HUES48 (cell line): ENCODE results near the gene GABRD.
A peak's percentile ranks its signal among the peaks of the same experiment; 100 is the strongest.

Experiments
- H3K27ac ChIP-seq: one replicate; pipeline ENCODE4 v1.7.0; 2013; ENCODE audit warnings: low read depth, low read length, inconsistent platforms
- H3K27me3 ChIP-seq: 2 replicates; pipeline ENCODE4 v1.6.1; 2013; ENCODE audit warnings: mild to moderate bottlenecking, low read length; ENCODE audit not compliant: control insufficient read depth, insufficient read depth
- H3K36me3 ChIP-seq: 2 replicates; pipeline ENCODE4 v1.6.1; 2013; ENCODE audit warnings: low read length; ENCODE audit not compliant: control insufficient read depth, insufficient read depth
- H3K4me1 ChIP-seq: 2 replicates; pipeline ENCODE4 v1.6.1; 2013; ENCODE audit warnings: mild to moderate bottlenecking, low read length; ENCODE audit not compliant: control insufficient read depth, insufficient read depth
- H3K4me3 ChIP-seq: 2 replicates; pipeline ENCODE4 v1.5.1; 2013; ENCODE audit warnings: mild to moderate bottlenecking, low read depth, low read length
- H3K9ac ChIP-seq: 2 replicates; pipeline ENCODE4 v1.6.1; 2013; ENCODE audit warnings: mild to moderate bottlenecking, low read depth, low read length, moderate library complexity
- H3K9me3 ChIP-seq: 2 replicates; pipeline ENCODE4 v1.6.1; 2013; ENCODE audit warnings: low read length; ENCODE audit not compliant: control insufficient read depth, insufficient read depth

The GABRD gene

DNA sequence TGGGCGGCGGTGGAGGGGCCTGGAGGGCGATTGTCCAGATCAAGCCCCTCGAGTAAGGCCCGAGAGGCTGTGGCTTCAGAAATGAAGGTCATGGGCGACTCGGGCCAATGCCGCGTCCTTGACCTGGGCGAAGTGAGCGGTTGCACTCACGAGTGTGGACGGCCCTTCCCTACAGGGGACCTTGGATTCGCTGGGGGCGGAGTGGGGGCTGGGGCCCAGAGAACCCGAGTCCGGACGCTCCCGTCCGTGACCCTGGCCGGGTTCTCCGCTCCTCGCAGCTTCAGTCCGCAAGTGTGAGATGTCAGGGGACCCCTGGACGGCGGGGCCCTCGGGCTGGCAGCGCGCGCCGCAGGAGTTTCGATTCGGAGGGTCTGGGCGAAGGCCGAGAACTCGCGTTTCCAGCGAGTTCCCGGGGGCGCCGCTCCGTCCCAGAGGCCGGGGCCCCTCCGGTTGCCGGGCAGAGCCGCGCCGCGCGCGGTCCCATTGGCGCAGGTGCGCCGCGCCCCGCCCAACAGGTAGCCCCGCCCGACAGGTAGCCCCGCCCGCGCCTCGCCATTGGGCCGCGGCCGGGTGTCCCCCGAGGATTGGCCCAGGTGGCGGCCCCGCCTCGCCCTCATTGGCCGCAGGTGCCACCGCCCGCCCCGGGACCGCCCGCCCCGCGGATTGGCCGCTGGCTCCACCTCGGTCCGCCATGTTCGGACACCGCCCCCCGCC lies 30.7 kb downstream of the GABRD start, which contains the start of gene PRKCZ:
PRKCZ (plus strand) TSS at position 694 of the 714 bp plus-strand sequence. CDS start 220 bp downstream, outside the sequence.
- H3K9ac ChIP-seq: peak within 1 kb of the TSS; percentile 85

DNA sequence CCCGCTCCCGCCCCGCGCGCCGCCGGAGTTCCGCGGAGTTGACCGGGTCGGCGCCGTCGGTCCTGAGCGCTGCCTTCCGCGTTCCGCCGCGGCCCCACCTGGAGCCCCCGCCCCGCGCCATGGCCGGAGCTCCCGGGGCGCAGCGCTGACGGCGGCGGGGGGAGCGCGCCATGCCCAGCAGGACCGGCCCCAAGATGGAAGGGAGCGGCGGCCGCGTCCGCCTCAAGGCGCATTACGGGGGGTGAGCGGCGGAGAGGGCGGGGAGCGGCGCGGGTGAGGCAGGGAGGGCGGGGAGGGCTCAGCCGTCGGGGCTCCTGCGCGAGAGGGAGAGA lies 31.3 kb downstream of the GABRD start:
- no peaks in the 10 kb centered on the region; the same call in 1 of the 2 replicates for H3K27me3 ChIP-seq
- peak overlapping the region; percentile 83 for H3K4me3 ChIP-seq
- peaks cover 17% of the 10 kb centered on the region for H3K4me1 ChIP-seq

More for the DNA sequence above, 30.7 kb downstream of the GABRD start, which contains the start of gene PRKCZ:
- no peaks in the 10 kb centered on the region for H3K9me3 ChIP-seq
- no peaks in the 10 kb centered on the region for H3K36me3 ChIP-seq
- H3K4me1 ChIP-seq: peaks cover 17% of the 10 kb centered on the region
- H3K27ac ChIP-seq: peak within 1 kb of the TSS; percentile 88
- no peaks in the 10 kb centered on the region; the same call in none of the 2 replicates for H3K27me3 ChIP-seq
- H3K4me3 ChIP-seq: peak within 1 kb of the TSS; percentile 83

DNA sequence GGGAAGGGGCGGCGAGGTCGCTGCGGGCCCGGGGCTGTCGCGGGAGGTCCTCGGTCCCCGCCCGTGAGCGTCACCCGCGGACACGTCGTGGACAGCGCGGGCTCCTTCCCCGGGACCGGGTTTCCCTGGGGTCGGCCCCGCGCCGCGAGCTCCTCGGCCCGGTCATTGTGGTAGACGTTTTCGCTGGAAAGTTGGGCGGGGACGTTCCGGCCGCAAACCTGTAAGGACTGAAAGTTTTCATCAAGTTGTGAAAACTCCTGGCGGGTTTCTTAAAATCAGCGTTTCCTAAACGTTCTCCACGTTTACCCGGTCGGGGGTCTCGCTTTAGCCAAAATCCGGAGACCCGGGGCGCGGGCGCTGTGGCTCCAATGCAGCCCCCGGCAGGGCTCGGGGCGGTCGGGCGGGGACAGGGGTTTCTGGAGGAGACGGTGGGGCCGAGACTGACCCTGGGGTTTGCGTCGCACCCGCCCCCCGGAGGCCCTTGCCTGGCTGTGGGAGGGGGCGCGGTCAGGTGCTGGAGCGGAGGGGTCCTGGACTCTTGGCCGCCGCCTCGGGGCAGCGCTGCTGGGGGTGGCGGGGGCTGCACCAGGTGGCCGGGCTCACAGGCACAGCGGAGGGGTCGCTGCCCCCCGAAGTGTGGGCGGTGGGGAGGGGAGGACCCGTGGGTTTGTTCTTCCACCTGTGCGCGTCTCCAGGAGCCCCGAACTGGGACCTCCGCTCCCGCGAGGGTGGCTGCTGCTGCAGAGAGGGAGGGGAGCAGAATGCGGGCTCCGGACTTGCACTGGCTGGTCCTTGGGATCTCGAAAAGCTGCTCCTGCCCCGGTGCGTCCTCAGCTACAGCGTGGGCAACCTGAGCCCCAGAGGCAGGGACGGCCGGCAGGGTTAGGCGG lies 31.9 kb downstream of the GABRD start:
- H3K36me3 ChIP-seq: peaks cover 9% of the 10 kb centered on the region
- no peak overlapping the region; the same call in 1 of the 2 replicates for H3K9ac ChIP-seq
- no peaks in the 10 kb centered on the region for H3K27me3 ChIP-seq
- H3K4me1 ChIP-seq: peaks cover 17% of the 10 kb centered on the region
- H3K27ac ChIP-seq: no peak overlapping the region
- peak overlapping the region; percentile 83 for H3K4me3 ChIP-seq
- no peaks in the 10 kb centered on the region for H3K9me3 ChIP-seq

More for the DNA sequence above, 31.3 kb downstream of the GABRD start:
- Histone ChIP-seq H3K9ac (no peak overlapping the region; the same call in 1 of the 2 replicates), H3K36me3 (peaks cover 3% of the 10 kb centered on the region), H3K27ac (no peak overlapping the region), H3K9me3 (no peaks in the 10 kb centered on the region)

DNA sequence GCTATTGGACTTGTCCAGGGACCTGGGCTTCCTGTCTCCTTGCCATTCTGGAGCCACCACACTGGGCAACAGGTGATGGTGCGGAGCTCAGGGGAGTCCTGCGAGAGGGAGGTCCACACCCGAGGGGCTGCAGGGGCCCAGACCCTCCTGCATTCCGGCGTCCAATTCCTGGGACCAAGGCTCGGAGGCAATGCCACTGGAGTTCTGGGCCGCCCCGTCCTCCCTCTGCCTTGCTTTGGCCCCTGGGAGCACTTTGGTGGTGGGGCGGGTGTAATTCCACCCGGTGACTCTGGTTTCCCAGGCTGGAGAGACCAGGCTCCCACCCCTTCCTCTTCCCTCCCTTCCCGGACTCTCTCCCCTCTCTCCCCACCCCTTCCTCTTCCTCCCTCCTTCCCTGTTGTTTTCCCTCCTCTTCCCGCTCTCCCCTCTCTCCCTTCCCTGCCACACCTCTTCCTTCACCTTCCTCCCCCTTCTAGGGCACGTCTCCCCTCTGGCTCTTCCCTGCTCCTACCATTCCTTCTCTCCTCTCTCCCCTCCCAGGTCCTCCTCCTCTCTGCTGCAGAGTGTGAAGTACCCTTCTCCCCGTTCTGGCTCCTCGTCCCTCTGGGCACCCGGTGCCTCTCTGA lies 33.0 kb downstream of the GABRD start:
- Histone ChIP-seq H3K4me1 (peaks cover 11% of the 10 kb centered on the region), H3K27ac (no peak overlapping the region), H3K4me3 (peak overlapping the region; percentile 83; the same call in 1 of the 2 replicates), H3K9ac (no peak overlapping the region), H3K27me3 (no peaks in the 10 kb centered on the region), H3K9me3 (no peaks in the 10 kb centered on the region), H3K36me3 (peaks cover 16% of the 10 kb centered on the region)

DNA sequence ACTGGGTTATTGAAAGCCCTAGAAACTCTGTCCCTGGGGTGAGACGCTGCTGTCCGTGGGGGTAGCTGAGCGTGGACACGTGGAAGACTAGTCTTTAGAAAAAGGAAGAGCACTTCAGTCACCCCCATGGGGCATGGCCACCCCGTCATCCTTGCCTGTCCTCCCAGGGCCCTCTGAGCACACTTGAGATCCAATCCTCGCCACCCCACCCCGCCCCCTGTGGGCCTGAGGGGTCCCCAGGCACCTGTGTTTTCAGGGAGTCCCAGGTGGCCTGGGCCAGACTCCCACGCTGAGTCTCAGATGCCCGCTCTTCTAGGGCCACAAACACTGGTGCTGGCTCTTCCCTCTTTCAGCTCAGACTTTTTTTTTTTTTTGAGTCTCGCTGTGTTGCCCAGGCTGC lies 33.6 kb downstream of the GABRD start:
- H3K9ac ChIP-seq: no peak overlapping the region
- H3K4me3 ChIP-seq: no peak overlapping the region
- peaks cover 20% of the 10 kb centered on the region for H3K36me3 ChIP-seq
- no peak overlapping the region for H3K27ac ChIP-seq
- H3K27me3 ChIP-seq: no peaks in the 10 kb centered on the region
- no peaks in the 10 kb centered on the region for H3K9me3 ChIP-seq
- H3K4me1 ChIP-seq: peaks cover 5% of the 10 kb centered on the region; the same call in 1 of the 2 replicates

DNA sequence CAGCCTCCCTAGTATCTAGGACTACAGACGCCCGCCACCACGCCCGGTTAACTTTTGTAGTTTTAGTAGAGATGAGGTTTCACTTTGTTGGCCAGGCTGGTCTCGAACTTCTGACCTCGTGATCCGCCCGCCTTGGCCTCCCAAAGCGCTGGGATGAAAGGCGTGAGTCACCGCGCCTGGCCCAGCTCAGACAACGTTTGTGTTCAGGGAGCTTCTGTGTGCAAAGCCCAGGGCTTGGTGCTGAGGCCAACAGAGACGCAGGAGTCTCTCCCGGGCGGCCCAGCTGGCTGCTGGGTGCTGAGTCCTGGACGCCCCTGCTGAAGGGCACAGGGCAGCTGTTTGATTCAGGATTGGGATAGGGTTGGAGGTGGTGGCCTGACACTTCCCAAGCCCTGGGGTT lies 34.1 kb downstream of the GABRD start:
- Histone ChIP-seq H3K9ac (no peak overlapping the region), H3K9me3 (no peaks in the 10 kb centered on the region), H3K27ac (no peak overlapping the region), H3K36me3 (peaks cover 20% of the 10 kb centered on the region), H3K4me1 (peaks cover under 1% of the 10 kb centered on the region; the same call in 1 of the 2 replicates), H3K4me3 (no peak overlapping the region), H3K27me3 (no peaks in the 10 kb centered on the region)

DNA sequence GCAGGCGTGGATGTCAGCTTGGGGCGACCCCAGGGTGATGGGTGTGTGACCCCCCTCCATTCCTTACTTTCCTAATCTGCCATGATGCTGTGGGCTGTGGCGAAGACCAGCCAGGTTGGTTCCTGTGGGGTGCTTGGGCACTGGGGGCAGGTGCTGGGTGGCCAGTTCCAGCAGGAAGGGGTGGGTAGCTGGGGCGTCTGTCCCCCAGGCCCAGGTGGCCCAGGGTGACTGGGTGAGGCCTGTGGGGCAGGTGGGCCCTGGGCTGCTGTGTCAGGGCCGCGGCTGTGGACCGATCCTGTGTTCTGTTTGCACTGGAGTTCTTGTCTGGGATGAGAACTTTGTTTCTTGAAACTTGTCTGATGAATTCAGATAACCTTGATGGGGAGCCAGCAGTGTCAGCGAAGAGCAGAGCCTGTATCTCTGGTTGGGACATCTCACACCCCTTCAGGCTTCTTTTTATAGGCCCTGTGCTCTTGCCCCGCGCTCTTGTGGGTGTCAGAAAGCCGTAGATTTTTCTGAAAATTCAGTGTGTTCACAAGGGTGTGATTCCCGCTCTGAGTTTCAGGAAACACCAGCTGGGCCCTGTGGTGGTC lies 34.7 kb downstream of the GABRD start:
- peaks cover 26% of the 10 kb centered on the region for H3K36me3 ChIP-seq
- no peak overlapping the region for H3K4me3 ChIP-seq
- H3K9ac ChIP-seq: no peak overlapping the region
- no peak overlapping the region for H3K27ac ChIP-seq
- H3K27me3 ChIP-seq: no peaks in the 10 kb centered on the region
- H3K9me3 ChIP-seq: no peaks in the 10 kb centered on the region
- H3K4me1 ChIP-seq: no peaks in the 10 kb centered on the region

DNA sequence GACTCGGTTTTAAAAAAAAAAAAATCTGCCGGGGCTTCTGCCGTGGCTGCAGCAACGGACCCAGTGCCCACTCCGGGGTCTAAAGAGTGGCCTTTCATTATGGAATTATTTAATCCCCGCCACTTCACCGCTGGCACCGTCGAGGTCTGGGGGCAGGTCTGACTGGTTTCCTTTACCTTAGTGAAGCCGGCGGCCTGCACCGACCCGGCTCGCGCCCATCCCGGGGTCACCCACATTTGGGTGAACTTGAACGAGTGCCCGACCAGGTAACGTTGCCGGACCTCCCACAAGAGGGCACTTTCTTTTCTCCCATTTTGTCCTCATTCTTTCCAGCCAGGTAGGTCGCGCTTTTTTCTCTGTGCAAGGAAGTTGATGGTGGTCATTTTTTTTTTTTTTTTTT lies 35.4 kb downstream of the GABRD start:
- H3K4me1 ChIP-seq: no peaks in the 10 kb centered on the region
- no peaks in the 10 kb centered on the region for H3K9me3 ChIP-seq
- H3K36me3 ChIP-seq: peaks cover 32% of the 10 kb centered on the region
- no peak overlapping the region for H3K9ac ChIP-seq
- no peaks in the 10 kb centered on the region for H3K27me3 ChIP-seq
- no peak overlapping the region for H3K27ac ChIP-seq
- H3K4me3 ChIP-seq: no peak overlapping the region

DNA sequence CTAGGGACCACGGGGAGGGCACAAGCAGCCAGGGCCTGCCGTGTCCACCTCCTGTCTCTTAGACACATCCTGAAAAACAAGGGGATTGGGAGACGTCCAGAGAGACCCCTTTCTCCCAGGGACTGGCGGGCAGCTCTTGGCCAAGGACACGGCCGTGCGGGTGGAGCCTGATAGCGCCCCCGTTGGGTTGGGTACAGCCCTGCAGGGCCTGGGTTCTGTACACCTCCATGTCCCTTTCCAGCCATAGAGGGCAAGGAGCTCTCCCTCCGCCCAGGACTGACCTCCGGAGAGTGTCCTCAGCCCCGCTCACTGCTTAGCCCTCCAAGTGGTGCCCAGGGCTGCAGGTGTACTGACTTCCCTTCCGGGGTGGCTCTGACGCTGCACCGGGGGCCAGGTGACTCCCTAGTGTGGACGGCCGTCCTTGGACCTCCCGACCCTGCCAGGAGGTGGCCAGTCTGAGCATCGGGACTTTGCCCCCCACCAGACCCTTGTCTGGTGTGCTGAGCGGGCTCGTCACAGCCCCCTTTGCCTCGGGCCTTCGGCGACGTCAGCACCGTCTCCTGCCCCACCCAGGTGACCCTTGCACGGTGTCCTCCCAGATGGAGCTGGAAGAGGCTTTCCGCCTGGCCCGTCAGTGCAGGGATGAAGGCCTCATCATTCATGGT lies 36.9 kb downstream of the GABRD start:
- no peaks in the 10 kb centered on the region for H3K9me3 ChIP-seq
- no peaks in the 10 kb centered on the region for H3K4me1 ChIP-seq
- H3K27me3 ChIP-seq: no peaks in the 10 kb centered on the region
- peaks cover 46% of the 10 kb centered on the region for H3K36me3 ChIP-seq
- no peak overlapping the region for H3K27ac ChIP-seq
- H3K9ac ChIP-seq: no peak overlapping the region
- H3K4me3 ChIP-seq: no peak overlapping the region

DNA sequence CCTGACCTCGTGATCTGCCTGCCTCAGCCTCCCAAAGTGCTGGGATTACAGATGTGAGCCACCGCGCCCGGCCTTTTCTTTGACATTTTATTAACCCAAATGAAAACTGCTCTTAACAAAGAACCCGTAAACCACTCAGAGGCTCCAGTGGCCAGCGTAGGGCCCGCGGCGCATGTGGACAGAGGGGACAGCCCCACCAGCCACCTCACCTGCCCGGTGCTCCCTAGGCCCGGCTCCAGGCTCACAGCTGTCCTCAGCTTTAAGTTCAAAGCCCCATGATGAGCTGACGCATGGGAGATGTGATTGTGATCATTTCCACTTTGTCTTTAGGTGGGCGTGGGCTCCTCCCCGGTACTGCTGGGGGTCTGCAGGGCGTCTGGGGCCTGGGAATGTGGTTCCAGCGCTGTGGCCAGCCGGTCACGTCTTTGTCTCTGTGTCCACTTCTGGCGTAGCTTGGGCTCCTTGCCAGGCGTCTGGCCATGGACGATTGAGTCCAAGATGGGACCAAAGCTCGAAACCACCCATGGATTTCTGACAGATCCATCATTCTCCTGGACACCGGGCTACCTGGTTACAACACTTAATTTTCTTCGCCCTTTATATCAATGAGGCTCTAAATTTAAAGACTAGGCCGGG lies 37.9 kb downstream of the GABRD start:
- Histone ChIP-seq H3K4me1 (no peaks in the 10 kb centered on the region), H3K9me3 (no peaks in the 10 kb centered on the region), H3K9ac (no peak overlapping the region), H3K27me3 (no peaks in the 10 kb centered on the region), H3K27ac (no peak overlapping the region), H3K36me3 (peaks cover 54% of the 10 kb centered on the region), H3K4me3 (no peak overlapping the region)
